Measurements from ENCODE around the gene VPS26A. TPM values are rescaled to one million over a fixed set of nuclear protein-coding genes. Genes with fewer than 3 reads are reported as not detected.

The VPS26A gene
- total RNA-seq, 3 donors from 2014 or later (not counting 1 experiment from before 2014, with no cell fraction given): 62.6 to 86.4 (median 86.2) TPM

DNA sequence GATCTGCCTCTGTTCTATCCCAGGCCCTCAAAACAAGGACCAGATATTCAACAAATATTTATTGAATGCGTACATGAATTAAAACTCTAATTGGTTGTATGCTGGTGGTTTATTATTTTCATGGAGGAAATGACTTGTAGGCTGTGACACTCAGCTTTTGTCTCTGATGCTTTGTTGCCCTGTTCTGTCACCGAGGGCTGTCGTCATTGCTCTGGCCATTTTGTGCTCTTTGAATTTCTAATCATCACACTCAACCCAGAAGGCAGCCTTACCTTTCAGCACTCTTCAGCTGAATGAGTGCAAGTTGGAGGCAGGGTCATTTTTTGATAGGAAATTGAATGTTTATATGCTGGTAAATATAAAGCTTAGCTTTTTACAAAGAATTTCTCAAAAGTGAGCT is 21.5 kb upstream of the VPS26A start:
- Mint-ChIP-seq H3K36me3 (peaks cover 29% of the 10 kb centered on the region), H3K27ac (peak overlapping the region; percentile 95 to 96), H3K4me1 (peaks cover 65 to 76% of the 10 kb centered on the region in 2 donors), H3K27me3 (ENCODE audit: low read depth in 2 of 2) (no peaks in the 10 kb centered on the region), H3K9me3 (peaks cover 0 to 2% of the 10 kb centered on the region in 2 donors), H3K4me3 (peak overlapping the region; percentile 85)
- Histone ChIP-seq H3K9me3 (ENCODE audit: control insufficient read depth, insufficient read depth, low read length) (no peaks in the 10 kb centered on the region), H3K4me3 (ENCODE audit: low read length) (no peak overlapping the region), H3K27ac (ENCODE audit: low read length) (peak overlapping the region; percentile 77), H3K27me3 (ENCODE audit: control insufficient read depth, insufficient read depth, low read length) (no peaks in the 10 kb centered on the region), H3K36me3 (ENCODE audit: control insufficient read depth, insufficient read depth, low read length) (peaks cover 62% of the 10 kb centered on the region), H3K4me1 (ENCODE audit: control insufficient read depth, insufficient read depth, low read length) (peaks cover 48% of the 10 kb centered on the region)
- peak; percentile 34 to 63 (median 54) for ATAC-seq
- intact Hi-C loops (cut with micrococcal nuclease): loop anchor here (2.0 kb wide), 1 partner anchor 14 kb away; the partner anchor contains the start of gene SRGN
- DNase-seq: no peak
- TF ChIP-seq CTCF (IDR thresholded peaks at IDR 0.05): no peak
- WGBS (ENCODE audit: insufficient coverage): 52% methylated on average over 3 of the region's 3 CpGs

DNA sequence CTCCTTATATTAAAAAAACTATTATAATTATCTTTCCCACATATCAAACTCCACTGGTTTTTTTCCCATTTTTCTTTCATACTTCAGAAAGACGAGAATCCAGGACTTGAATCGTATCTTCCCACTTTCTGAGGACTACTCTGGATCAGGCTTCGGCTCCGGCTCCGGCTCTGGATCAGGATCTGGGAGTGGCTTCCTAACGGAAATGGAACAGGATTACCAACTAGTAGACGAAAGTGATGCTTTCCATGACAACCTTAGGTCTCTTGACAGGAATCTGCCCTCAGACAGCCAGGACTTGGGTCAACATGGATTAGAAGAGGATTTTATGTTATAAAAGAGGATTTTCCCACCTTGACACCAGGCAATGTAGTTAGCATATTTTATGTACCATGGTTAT is 20.2 kb upstream of the VPS26A start:
- WGBS (ENCODE audit: insufficient coverage): 94% methylated on average over 7 of the region's 7 CpGs
- peaks cover 50% of the 10 kb centered on the region for H3K36me3 ChIP-seq (ENCODE audit: control insufficient read depth, insufficient read depth, low read length)
- H3K4me1 Mint-ChIP-seq: peaks cover 59 to 70% of the 10 kb centered on the region in 2 donors

DNA sequence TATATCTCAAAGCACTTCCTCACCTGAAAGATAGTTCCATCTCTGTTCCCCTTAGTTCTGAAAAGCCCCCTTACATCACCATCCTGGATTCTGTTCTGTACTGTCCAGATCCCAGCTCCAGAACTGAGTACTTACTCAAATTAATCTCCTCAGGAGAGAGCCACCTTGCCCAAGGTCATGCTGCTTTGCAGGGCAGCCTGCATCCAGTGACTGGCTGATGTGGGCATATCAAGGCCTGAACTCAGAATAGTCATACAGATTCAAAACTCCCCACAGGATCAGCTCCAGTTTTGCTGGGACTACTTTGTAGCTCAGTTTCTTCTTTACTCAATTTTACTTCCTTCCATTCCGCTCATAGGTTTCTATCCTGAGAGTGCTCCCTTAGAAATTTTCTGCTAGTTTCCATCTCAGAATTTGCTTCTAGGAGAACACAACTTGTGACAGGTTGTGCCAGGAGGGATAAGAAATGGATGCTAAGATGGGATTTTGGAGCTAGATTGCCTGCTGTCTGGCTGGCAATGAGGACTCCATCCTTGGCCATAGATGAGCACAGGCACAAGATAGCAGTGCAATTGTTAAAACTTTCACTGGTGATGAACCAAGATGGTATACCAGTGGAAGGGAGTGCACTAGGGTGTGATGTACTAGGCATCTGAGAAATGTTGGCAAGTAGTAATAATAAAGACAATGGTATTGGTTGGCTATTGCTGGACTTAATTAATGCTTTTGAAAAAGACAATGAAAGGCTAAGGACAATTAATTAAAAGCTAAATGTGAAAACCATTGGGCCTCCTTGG is 18.8 kb upstream of the VPS26A start:
- H3K27me3 Mint-ChIP-seq (ENCODE audit: low read depth in 2 of 2): no peaks in the 10 kb centered on the region
- ATAC-seq: no peak
- Histone ChIP-seq H3K4me3 (ENCODE audit: low read length) (no peak overlapping the region), H3K27me3 (ENCODE audit: control insufficient read depth, insufficient read depth, low read length) (no peaks in the 10 kb centered on the region), H3K9me3 (ENCODE audit: control insufficient read depth, insufficient read depth, low read length) (no peaks in the 10 kb centered on the region), H3K27ac (ENCODE audit: low read length) (peak overlapping the region; percentile 9), H3K4me1 (ENCODE audit: control insufficient read depth, insufficient read depth, low read length) (peaks cover 35% of the 10 kb centered on the region), H3K36me3 (ENCODE audit: control insufficient read depth, insufficient read depth, low read length) (peaks cover 36% of the 10 kb centered on the region)
- DNase-seq: no peak
- H3K36me3 Mint-ChIP-seq: peaks cover 21% of the 10 kb centered on the region
- intact Hi-C loops (cut with micrococcal nuclease): no loop called here
- peak overlapping the region; percentile 84 to 95 for H3K27ac Mint-ChIP-seq
- no peak for TF ChIP-seq CTCF (IDR thresholded peaks at IDR 0.05)
- WGBS (ENCODE audit: insufficient coverage): 100% methylated on average over 1 of the region's 1 CpG
- peaks cover 59 to 68% of the 10 kb centered on the region in 2 donors for H3K4me1 Mint-ChIP-seq
- peak overlapping the region; percentile 62 for H3K4me3 Mint-ChIP-seq
- peaks cover 0 to 2% of the 10 kb centered on the region in 2 donors for H3K9me3 Mint-ChIP-seq

More for the DNA sequence above, 20.2 kb upstream of the VPS26A start:
- intact Hi-C loops (cut with micrococcal nuclease): loop anchor here (2.0 kb wide), 1 partner anchor 15 kb away; the partner anchor contains the start of gene SRGN
- Histone ChIP-seq H3K27ac (ENCODE audit: low read length) (no peak overlapping the region), H3K4me1 (ENCODE audit: control insufficient read depth, insufficient read depth, low read length) (peaks cover 46% of the 10 kb centered on the region), H3K9me3 (ENCODE audit: control insufficient read depth, insufficient read depth, low read length) (no peaks in the 10 kb centered on the region), H3K27me3 (ENCODE audit: control insufficient read depth, insufficient read depth, low read length) (no peaks in the 10 kb centered on the region), H3K4me3 (ENCODE audit: low read length) (no peak overlapping the region)
- Mint-ChIP-seq H3K27me3 (ENCODE audit: low read depth in 2 of 2) (no peaks in the 10 kb centered on the region), H3K36me3 (peaks cover 21% of the 10 kb centered on the region), H3K9me3 (peaks cover 0 to 2% of the 10 kb centered on the region in 2 donors), H3K4me3 (peak overlapping the region; percentile 28), H3K27ac (peak overlapping the region; percentile 95 to 96)
- TF ChIP-seq CTCF (IDR thresholded peaks at IDR 0.05): no peak
- no peak for DNase-seq
- ATAC-seq: no peak

Measured in natural killer cell (primary cell).